ENCODE measurements around the gene GPX7. TPM values are rescaled to one million over a fixed set of nuclear protein-coding genes. Genes with fewer than 3 reads are reported as not detected.

GPX7 gene
- total and polyA plus RNA-seq, 9 donors: 10.3 to 23.7 (median 13.2) TPM

- intact Hi-C loops (cut with DNase I): no loop called here
- Histone ChIP-seq H3K27me3 (no peaks in the 10 kb centered on the region), H3K4me1 (ENCODE audit: insufficient read depth) (peaks cover 12% of the 10 kb centered on the region), H3K36me3 (no peaks in the 10 kb centered on the region), H3K9me3 (no peaks in the 10 kb centered on the region), H3K4me3 (no peak overlapping the region), H3K27ac (no peak overlapping the region)
- DNase-seq: no peak
- WGBS, 3 donors: 94 to 97% (median 96%) methylated on average over 7 of the region's 7 CpGs
- TF ChIP-seq EP300 (IDR thresholded peaks at IDR 0.05): no peak
- TF ChIP-seq CTCF (IDR thresholded peaks at IDR 0.05): no peak
- TF ChIP-seq POLR2A (IDR thresholded peaks at IDR 0.05): no peak
These were observed 3.4 kb upstream of the GPX7 start for GRCh38 chr1:52598729-52599128.

GRCh38 chr1:52599236-52599635 lies 2.9 kb upstream of the GPX7 start:
- TF ChIP-seq EP300 (IDR thresholded peaks at IDR 0.05) (no peak), POLR2A (IDR thresholded peaks at IDR 0.05) (no peak), CTCF (IDR thresholded peaks at IDR 0.05) (no peak)
- no peak overlapping the region for H3K27ac ChIP-seq
- intact Hi-C loops (cut with DNase I): no loop called here
- WGBS, 3 donors: 93 to 95% (median 93%) methylated on average over 7 of the region's 7 CpGs
- H3K4me3 ChIP-seq: no peak overlapping the region
- H3K4me1 ChIP-seq (ENCODE audit: insufficient read depth): peaks cover 16% of the 10 kb centered on the region
- no peak for DNase-seq
- H3K27me3 ChIP-seq: no peaks in the 10 kb centered on the region
- H3K9me3 ChIP-seq: no peaks in the 10 kb centered on the region
- H3K36me3 ChIP-seq: no peaks in the 10 kb centered on the region

GRCh38 chr1:52600533-52601179 lies 1.5 kb upstream of the GPX7 start:
- Histone ChIP-seq H3K9me3 (no peaks in the 10 kb centered on the region), H3K27me3 (no peaks in the 10 kb centered on the region), H3K27ac (no peak overlapping the region), H3K4me1 (ENCODE audit: insufficient read depth) (peaks cover 17% of the 10 kb centered on the region), H3K36me3 (no peaks in the 10 kb centered on the region), H3K4me3 (no peak overlapping the region)
- intact Hi-C loops (cut with DNase I): no loop called here
- TF ChIP-seq EP300 (IDR thresholded peaks at IDR 0.05) (no peak), CTCF (IDR thresholded peaks at IDR 0.05) (no peak), POLR2A (IDR thresholded peaks at IDR 0.05) (no peak)
- 98 to 99% (median 98%) methylated on average over 8 of the region's 8 CpGs for WGBS, 3 donors
- DNase-seq: no peak

GRCh38 chr1:52601519-52601918 lies 652 bp upstream of the GPX7 start:
- Histone ChIP-seq H3K27me3 (no peaks in the 10 kb centered on the region), H3K9me3 (no peaks in the 10 kb centered on the region), H3K4me1 (ENCODE audit: insufficient read depth) (peaks cover 17% of the 10 kb centered on the region), H3K27ac (peak overlapping the region; percentile 72 to 87), H3K36me3 (no peaks in the 10 kb centered on the region), H3K4me3 (peak overlapping the region; percentile 60)
- 69 to 74% (median 72%) methylated on average over 3 of the region's 3 CpGs for WGBS, 3 donors
- no peak for TF ChIP-seq POLR2A (IDR thresholded peaks at IDR 0.05)
- no peak for TF ChIP-seq CTCF (IDR thresholded peaks at IDR 0.05)
- TF ChIP-seq EP300 (IDR thresholded peaks at IDR 0.05): no peak
- intact Hi-C loops (cut with DNase I): no loop called here
- DNase-seq: no peak

All from ovary (tissue), 9 donors.